ENCODE results near the gene TMCC2.
"Not testable (repeated sequence)": the region's sequence is repeated elsewhere in the genome, so short reads cannot be mapped to it uniquely, and the experiment has no call there.

Gene TMCC2

GRCh38 chr1:205214756-205215155 lies 13.0 kb upstream of the TMCC2 start:
- no peak for DNase-seq

GRCh38 chr1:205216588-205216987 lies 11.2 kb upstream of the TMCC2 start:
- DNase-seq: no peak

- DNase-seq: no peak
These were observed 10.3 kb upstream of the TMCC2 start for GRCh38 chr1:205217418-205217817.

- DNase-seq: no peak
These were observed 7.3 kb upstream of the TMCC2 start for GRCh38 chr1:205220421-205220820.

GRCh38 chr1:205224736-205225135 lies 3.0 kb upstream of the TMCC2 start:
- no peak for DNase-seq

- no peak for DNase-seq
These were observed 1.6 kb upstream of the TMCC2 start for GRCh38 chr1:205225901-205226765.

- no peak for DNase-seq
These were observed 720 bp upstream of the TMCC2 start for GRCh38 chr1:205226868-205227583.

GRCh38 chr1:205228093-205228521 lies 361 bp downstream of the TMCC2 start:
- DNase-seq: no peak

GRCh38 chr1:205229399-205229871 lies 1.7 kb downstream of the TMCC2 start:
- DNase-seq: peak; percentile 64 to 71

- no peak for DNase-seq
These were observed 2.4 kb downstream of the TMCC2 start for GRCh38 chr1:205229916-205230700.

- DNase-seq: no peak
These were observed 3.2 kb downstream of the TMCC2 start for GRCh38 chr1:205230982-205231381.

- no peak for DNase-seq
These were observed 4.5 kb downstream of the TMCC2 start for GRCh38 chr1:205232127-205232820.

- DNase-seq: no peak
These were observed 5.2 kb downstream of the TMCC2 start for GRCh38 chr1:205232945-205233397.

- DNase-seq: not testable (repeated sequence)
These were observed 6.2 kb downstream of the TMCC2 start for GRCh38 chr1:205233986-205234385.

GRCh38 chr1:205235951-205236350 lies 8.2 kb downstream of the TMCC2 start:
- no peak for DNase-seq

- no peak for DNase-seq
These were observed 8.8 kb downstream of the TMCC2 start for GRCh38 chr1:205236526-205236925.

GRCh38 chr1:205236951-205237475 lies 9.3 kb downstream of the TMCC2 start:
- no peak for DNase-seq

GRCh38 chr1:205237526-205238484 lies 10.1 kb downstream of the TMCC2 start:
- DNase-seq: peak; percentile 14 to 30

GRCh38 chr1:205239078-205239477 lies 11.3 kb downstream of the TMCC2 start:
- no peak for DNase-seq

- DNase-seq: no peak
These were observed 12.4 kb downstream of the TMCC2 start for GRCh38 chr1:205240118-205240517.

GRCh38 chr1:205240569-205240968 lies 12.8 kb downstream of the TMCC2 start:
- no peak for DNase-seq

Measured in activated CD4-positive, alpha-beta T cell treated with anti-CD3 and anti-CD28 coated beads for 4 hours (primary cell).